IPS DF 4.7 (cell line): Measurements from ENCODE around the gene REPIN1.
"Not testable (repeated sequence)": the region's sequence is repeated elsewhere in the genome, so short reads cannot be mapped to it uniquely, and the experiment has no call there.

Experiments used
- DNase-seq: peaks from one replicate; pipeline ENCODE4 v3.0.0-alpha.2; 2013; ENCODE audit warnings: low spot score; ENCODE audit errors: extremely low read depth

REPIN1 gene

DNA sequence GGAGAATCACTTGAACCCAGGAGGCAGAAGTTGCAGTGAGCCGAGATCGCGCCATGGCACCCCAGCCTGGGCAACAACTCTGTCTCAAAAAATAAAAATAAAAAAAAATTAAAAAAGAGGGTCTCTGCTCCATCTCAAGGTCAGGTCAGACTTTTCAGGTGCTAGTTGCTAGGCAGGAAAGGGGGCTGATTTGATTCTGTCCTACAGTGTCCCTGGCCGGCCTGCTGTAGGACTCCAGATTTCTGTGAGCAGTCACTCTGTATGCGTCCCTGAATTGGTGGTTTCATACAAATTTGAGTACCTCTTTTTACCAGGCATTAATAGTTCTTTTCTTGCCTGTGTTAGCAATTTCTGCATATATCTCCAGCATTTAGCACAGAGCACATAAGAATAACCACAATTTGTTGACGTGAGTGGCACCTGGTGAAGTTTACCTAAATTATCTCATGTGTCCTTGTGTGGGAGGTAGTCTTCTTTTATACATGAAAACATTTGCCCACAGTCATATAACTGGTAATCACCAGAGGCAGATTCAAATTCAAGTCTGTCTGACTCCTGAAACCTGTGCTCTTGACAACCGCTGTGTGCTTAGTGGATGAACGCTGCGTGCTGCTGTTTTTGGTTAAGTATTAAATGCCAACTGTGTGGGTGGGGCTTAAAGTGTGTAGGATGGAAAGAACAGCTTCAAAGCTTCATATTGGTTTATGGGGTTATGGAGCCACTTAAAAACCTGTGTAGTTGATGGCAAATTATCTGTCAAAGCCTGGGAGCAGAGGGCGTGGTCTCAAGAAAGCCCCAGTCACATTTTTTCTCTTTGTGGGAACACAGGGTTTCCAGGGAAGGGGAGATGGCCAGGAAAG lies 7.3 kb downstream of the REPIN1 start:
- DNase-seq = no peak

DNA sequence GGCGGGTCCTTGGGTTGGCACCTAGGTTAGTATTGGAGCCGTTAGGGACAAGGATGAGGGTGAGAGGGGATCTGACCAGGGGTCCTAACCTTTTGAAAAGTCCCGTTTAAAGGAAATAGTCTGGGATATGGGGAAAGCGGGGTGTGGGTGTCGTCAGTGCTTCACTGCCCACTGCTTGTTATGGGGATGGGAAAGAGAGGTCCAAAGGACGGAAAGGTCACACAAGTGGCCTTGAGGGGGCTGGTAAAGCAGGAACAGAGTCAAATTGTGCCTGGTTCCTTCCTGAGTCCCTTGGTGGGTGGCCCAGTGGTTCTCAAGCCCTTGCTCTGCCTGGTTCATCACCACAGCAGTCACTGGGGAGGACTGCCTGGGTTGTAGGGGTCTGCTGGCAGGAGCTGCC lies 7.9 kb downstream of the REPIN1 start:
- DNase-seq = no peak

- DNase-seq = no peak
Measured at GRCh38 chr7:150377196-150377595, 8.6 kb downstream of the REPIN1 start.

DNA sequence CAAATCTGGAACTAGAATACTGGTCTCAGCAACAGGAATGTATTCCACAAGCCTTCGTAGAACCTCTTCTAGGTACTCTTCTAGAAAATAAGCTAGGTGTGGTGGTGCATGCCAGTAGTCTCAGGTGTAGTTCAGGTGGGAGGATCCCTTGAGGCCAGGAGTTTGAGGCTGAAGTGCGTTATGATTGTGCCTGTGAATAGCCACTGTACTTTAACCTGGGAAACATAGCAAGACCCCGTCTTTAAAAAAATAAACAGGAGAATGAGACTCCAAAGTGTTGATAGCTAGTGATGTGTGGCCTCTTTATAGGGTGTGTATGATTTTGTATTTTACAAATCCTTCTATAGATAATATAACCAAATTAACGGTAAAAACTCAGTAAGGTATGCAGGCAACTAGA lies 9.0 kb downstream of the REPIN1 start:
- no peak for DNase-seq

DNA sequence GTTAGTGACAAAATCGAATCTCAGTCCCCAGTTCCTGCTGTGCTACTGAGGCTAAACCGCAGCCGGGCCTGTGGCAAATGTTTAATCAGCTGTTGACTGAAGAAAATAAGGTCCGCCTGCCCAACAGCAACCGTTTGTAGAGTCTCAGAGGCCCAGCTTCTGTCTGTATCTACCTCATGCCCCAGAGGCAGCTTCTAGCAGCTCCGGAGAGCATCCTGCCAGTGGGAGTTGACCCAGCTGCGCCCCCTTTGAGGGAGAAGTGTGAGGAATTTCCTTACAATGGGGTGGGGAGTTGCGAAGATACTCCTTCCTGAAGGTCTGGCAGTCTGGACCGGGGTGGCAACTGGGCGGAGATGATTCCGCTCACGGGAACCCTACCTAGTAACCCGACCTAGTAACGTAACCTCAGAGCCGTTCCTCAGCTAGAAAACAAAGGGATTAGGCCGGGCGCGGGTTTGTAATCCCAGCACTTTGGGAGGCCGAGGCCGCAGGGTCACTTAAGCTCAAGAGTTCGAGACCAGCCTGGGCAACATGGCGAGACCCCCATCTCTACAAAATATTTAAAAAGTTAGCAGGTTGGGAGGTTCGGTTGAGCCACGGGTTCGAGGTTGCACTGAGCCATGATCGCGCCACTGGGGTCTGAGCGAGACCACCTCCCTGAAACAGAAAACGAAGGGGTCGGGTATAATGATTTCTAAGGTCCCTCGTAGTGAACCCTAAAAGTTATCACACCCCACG lies 9.7 kb downstream of the REPIN1 start:
- DNase-seq = no peak

GRCh38 chr7:150378853-150379440 lies 10.3 kb downstream of the REPIN1 start, which contains the start of gene ZNF775:
Gene ZNF775 (plus strand): TSS chr7:150379330. CDS start chr7:150388471, 9,141 bp downstream.
- DNase-seq = no peak

DNA sequence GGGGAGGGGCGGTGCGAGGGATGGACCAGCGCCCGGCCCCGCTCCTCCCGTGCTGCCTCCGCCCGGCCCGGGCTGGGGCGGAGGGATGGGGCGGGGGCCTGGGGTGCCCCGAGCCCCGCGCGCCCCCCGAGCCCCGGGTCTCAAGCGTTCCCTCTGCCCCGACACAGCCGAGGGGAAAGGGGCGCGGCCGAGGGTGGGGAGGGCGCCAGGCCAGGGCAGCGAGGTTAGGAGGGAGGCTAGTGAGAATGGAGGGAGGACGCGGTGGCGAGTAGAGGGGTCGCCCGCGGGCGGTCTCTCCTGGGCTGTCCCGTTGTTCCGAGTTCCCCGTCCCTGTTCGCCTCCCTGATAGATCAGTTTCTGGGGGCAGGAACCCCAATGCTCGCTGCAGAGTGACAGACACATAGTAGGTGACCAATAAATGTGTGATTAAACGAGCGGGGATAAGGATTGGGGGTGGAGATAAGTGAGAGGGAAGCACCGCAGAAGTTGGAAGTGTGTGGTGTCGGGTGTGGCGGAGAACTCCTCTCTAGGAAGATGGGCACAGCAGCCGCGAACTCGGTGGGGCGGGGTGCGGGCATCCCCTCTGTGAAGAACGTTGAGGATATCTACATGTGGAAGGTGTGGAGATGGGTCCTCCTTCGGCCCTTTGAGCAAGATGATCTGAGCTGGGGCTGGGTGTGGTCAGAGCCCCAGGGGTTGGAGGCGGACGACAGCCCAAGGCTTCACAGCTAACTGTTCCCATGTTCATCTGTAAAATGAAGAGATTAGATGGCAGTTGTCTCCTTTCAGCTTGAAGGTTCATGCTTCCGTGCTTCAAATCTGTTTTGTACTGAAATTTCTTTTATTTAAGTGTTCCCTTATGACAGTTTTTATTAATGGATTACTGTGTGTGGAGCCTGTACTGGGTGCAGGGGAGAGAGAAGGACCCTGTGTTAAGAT lies 11.1 kb downstream of the REPIN1 start:
- no peak for DNase-seq

- DNase-seq = no peak
Measured at GRCh38 chr7:150380463-150380862, 11.8 kb downstream of the REPIN1 start.

DNA sequence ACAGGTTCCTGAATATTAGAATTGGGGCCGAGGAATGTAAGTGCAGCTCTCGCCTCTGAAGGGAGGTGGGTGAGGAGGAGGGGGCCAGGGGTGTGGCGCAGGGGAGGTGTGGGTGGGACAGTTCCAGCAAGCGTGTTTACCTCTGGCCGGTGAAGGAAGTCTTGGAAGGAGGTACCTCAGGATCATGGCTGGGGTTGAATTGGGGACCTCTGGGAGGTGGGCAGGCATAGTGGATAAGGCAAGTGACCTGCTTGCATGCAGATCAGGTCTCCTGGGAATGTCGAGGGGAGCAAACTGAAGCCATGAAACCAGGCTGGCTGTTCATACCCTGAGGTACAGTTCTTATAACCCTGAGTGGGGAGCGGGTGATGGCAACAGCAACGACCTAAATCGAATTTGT lies 12.5 kb downstream of the REPIN1 start:
- DNase-seq = no peak

DNA sequence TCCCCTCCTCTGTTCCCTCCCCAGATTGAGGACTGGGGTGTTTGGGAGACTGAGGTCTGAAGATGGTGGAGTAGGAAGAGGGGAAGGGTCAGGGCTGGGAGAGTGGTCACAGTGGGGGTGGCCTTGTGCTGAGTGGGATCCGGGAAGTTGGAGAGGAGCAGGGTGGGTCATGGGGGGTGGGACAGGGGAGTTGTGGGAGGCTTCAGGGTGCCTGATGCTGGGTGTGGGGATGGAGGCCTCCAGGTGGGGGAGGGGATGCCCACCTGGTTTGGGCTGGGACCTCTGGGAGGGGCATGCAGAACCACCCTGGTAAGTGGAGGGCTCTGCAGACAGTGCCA lies 13.1 kb downstream of the REPIN1 start:
- DNase-seq = no peak

DNA sequence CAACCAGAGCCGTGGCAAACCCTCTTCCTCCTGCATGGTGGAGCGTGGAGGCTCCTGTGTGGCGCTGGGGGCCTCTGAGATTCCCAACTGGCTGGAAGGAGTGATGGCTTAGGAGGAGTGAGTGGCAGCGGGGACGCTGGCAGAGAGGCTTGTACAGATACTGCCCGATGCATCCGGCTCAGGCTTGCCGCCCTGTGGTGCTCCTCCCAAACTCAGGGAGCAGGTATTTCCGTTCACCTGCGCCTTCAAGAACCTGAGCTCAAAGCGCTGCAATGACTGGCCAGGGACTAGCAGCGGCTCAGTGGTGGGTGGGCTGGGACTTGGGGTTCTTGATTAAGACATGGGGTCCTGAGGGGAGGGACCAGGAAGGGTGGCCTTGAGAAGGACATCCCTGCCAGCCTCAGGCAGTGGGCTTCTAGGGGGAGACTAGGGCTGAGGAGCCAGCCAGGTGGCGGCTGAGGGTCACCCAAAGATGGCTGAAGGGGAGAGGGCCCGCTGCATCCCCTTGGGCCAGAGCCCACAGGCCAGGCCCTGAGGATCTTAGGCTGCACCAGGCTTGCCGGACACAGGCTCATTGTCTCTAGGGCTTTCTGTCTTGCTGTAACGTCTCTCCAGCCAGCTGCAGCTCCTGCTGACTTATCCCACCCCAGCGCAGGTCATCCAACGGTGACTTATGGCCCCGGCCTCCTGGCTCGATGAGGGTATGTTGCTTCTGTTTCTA lies 13.7 kb downstream of the REPIN1 start:
- no peak for DNase-seq

GRCh38 chr7:150382844-150383225 lies 14.2 kb downstream of the REPIN1 start:
- no peak for DNase-seq

DNA sequence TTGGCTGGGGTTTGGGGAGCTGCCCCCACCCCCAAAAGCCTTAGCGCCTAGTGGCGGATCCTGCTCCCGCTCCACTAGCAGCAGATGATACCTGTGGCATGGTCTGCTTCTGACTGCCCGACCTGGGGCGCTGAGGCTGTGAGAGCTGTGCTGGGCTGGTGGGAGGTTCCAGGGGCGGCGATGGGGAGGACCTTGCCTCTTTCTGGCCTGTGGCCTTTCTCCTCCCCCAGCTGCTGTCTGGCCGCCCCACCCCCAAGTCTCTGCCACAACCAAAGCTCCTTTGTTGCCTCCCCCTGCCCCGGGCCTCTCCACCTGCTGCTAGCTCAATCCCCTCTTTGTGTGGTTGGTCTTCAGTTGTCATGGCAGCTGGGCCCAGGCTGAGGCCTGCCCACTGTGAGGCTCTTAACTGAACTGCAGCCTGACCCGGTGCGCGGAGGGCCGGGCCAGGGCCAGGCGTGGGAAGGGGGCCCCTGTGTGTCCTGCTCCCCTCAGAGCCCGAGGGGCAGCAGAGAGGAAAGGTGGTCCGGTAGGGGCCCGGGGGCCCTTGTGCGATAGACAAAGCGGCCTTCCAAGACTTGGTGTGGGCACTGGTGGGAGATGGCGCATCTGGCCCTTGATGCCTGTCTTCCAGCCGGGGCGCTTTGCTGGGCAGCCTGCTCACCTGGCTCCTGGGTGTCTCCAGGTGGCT lies 15.2 kb downstream of the REPIN1 start:
- no peak for DNase-seq

DNA sequence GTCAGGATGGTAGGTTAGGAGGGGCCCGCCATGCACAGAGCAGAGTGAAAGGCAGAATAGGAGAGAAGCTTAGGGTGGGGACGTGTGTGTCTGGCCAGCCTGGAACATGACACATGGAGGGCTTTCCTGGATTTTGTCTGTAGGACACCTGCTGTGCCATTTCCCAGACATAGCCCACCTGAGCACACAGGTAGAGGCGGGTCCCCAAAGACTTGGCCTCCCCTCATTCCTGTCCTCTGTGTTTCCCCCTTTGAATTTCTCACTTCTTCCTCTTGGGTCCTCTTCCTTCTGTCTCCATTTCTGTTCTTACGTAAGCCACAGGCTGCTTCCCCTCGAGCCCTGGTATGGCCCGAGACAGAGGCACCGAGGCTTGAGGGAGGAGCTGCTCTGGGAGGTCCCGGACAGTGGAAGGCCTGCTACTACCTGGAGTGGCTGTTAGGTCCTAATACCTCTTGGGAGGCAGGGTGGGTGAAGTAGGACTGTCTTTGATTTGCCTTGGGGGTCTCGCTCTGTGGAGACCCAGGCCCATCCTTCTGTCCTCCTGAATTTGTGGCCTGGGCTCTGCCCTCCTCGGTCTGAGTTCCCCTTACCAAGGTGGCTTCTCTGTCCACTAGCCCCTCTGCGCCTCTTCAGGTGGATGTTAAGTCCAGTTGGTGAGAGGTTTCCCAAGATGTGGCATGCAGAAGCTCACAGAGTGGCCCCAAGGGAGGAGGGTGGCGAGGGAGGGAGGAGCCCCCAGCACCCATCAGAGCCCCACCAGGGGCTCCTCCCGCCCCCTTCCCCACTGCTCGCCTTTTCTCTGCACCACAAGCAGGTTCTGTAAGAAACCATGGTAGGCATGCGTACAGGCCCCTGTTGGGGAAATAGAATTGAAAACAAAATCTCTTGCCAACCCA lies 16.0 kb downstream of the REPIN1 start:
- no peak for DNase-seq

DNA sequence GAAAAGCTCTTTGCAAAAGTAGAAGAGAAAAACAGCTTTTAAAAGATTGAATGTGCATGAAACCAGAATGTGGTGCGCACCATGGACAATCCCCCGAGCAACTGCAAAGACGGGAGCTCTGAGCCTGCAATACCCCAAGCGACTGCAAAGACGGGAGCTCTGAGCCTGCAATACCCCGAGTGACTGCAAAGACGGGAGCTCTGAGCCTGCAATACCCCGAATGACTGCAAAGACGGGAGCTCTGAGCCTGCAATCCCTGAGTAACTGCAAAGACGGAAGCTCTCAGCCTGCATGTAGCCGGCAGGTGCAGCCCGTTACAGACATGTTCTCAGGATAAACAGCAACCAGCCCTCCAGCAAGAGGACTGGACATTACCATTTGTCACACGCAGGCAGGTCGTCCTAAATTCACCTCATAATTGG lies 16.7 kb downstream of the REPIN1 start:
- DNase-seq = no peak

DNA sequence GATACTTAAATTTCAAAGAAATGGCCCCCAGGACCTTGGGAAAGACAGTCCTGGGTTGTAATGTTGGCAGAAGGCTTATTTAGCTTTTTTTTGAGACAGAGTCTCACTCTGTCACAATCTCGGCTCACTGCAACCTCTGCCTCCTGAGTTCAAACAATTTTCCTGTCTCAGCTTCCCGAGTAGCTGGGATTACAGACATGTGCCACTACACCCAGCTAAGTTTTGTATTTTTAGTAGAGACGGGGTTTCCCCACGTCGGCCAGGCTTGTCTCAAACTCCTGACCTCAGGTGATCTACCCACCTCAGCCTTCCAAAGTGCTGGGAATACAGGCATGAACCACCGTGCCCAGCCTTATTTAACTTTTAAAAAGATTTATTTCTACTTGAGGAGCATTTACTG lies 17.3 kb downstream of the REPIN1 start:
- DNase-seq = not testable (repeated sequence)

GRCh38 chr7:150388306-150388705 lies 19.7 kb downstream of the REPIN1 start:
- no peak for DNase-seq

- no peak for DNase-seq
Measured at GRCh38 chr7:150388709-150389531, 20.3 kb downstream of the REPIN1 start.
